Esophagus squamous epithelium (tissue), 4 donors: Measurements from ENCODE around the gene RIOK3.

Source experiments
- POLR2A ChIP-seq, 4 donors: fragments of 450-650 bp; IDR thresholded peaks; one replicate each; pipeline ENCODE4 v1.6.1; 2017; ENCODE audit warnings: antibody characterized with exemption in 4 of 4, mild to moderate bottlenecking in 4 of 4, moderate library complexity in 3 of 4
- TF ChIP-seq, protein P1 (sequence below), 6 experiments: fragments of 450-650 bp in 4 of 6; fragments of 200-600 bp in 2 of 6; sonication (generic) in 2 of 6; IDR thresholded peaks; one replicate each; pipeline ENCODE4 v1.5.1; 2016 to 2019; ENCODE audit warnings: antibody characterized with exemption in 6 of 6, mild to moderate bottlenecking in 4 of 6, moderate library complexity in 4 of 6

DNA sequence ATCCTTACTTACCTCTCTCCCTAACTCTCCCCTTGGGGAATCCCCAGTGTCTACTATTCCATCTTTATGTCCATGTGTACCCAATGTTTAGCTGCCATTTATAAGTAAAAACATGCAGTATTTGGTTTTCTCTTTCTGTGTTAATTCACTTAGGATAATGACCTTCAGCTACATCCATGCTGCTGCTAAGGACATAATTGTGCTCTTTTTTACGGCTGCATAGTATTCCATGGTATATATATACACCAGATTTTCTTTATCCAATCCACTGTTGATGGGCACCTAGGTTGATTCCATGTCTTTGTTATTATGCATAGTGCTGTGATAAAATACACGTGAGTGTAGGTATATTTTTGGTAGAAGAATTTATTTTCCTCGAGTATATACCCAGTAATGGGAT is 24.3 kb upstream of the RIOK3 start:
- TF ChIP-seq, protein P1, sequence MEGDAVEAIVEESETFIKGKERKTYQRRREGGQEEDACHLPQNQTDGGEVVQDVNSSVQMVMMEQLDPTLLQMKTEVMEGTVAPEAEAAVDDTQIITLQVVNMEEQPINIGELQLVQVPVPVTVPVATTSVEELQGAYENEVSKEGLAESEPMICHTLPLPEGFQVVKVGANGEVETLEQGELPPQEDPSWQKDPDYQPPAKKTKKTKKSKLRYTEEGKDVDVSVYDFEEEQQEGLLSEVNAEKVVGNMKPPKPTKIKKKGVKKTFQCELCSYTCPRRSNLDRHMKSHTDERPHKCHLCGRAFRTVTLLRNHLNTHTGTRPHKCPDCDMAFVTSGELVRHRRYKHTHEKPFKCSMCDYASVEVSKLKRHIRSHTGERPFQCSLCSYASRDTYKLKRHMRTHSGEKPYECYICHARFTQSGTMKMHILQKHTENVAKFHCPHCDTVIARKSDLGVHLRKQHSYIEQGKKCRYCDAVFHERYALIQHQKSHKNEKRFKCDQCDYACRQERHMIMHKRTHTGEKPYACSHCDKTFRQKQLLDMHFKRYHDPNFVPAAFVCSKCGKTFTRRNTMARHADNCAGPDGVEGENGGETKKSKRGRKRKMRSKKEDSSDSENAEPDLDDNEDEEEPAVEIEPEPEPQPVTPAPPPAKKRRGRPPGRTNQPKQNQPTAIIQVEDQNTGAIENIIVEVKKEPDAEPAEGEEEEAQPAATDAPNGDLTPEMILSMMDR (IDR thresholded peaks at IDR 0.05) = no peak
- no peak for TF ChIP-seq POLR2A (IDR thresholded peaks at IDR 0.05)
